Smooth muscle cell (in vitro differentiated cells): ENCODE results near the gene PPP1R2. TPM values are rescaled to one million over a fixed set of nuclear protein-coding genes. Genes with fewer than 3 reads are reported as not detected.

Experiments used
- DNase-seq: peaks from one replicate; lab custom pipeline; 2025; ENCODE audit not compliant: unreplicated experiment; lab: John Stamatoyannopoulos, UW
- H2AFZ ChIP-seq: fragments of 200-600 bp; sonication (generic); 2 replicates; pipeline ENCODE4 v1.6.0; 2016; ENCODE audit warnings: antibody characterized with exemption, low read depth, mild to moderate bottlenecking
- H3F3A ChIP-seq: fragments of 200-600 bp; sonication (generic); 2 replicates; pipeline ENCODE4 v1.6.0; 2017; ENCODE audit warnings: antibody characterized with exemption, low read depth
- H3K27ac ChIP-seq: fragments of 200-600 bp; sonication (generic); 2 replicates; pipeline ENCODE4 v1.5.1; 2016; ENCODE audit warnings: low read depth, mild to moderate bottlenecking
- H3K27me3 ChIP-seq: fragments of 200-600 bp; sonication (generic); 2 replicates; pipeline ENCODE4 v1.6.1; 2016; ENCODE audit warnings: low read depth, mild to moderate bottlenecking
- H3K36me3 ChIP-seq: fragments of 200-600 bp; sonication (generic); 2 replicates; pipeline ENCODE4 v1.5.1; 2016; ENCODE audit warnings: low read depth
- H3K4me1 ChIP-seq: fragments of 200-600 bp; sonication (generic); 2 replicates; pipeline ENCODE4 v1.5.1; 2016; ENCODE audit warnings: low read depth
- H3K4me2 ChIP-seq: fragments of 200-600 bp; sonication (generic); 2 replicates; pipeline ENCODE4 v1.6.0; 2016; ENCODE audit warnings: mild to moderate bottlenecking
- H3K4me3 ChIP-seq: fragments of 200-600 bp; sonication (generic); 2 replicates; pipeline ENCODE4 v1.5.1; 2016; ENCODE audit warnings: mild to moderate bottlenecking
- H3K79me2 ChIP-seq: fragments of 200-600 bp; sonication (generic); 2 replicates; pipeline ENCODE4 v1.6.0; 2016; ENCODE audit warnings: low read depth, mild to moderate bottlenecking
- H3K9ac ChIP-seq: fragments of 200-600 bp; sonication (generic); 2 replicates; pipeline ENCODE4 v1.6.0; 2016; ENCODE audit warnings: low read depth
- H3K9me3 ChIP-seq: fragments of 200-600 bp; sonication (generic); replicated peaks from 2 replicates; pipeline ENCODE4 v1.5.1; 2016; ENCODE audit warnings: low read depth
- H4K20me1 ChIP-seq: fragments of 200-600 bp; sonication (generic); 2 replicates; pipeline ENCODE4 v1.6.0; 2016; ENCODE audit warnings: low read depth
- WGBS: methylation state at CpG from one replicate; pipeline ENCODE4 v1.1.7; 2016; ENCODE audit warnings: low lambda C conversion rate; 5-methylcytosine and 5-hydroxymethylcytosine counted together
- polyA plus RNA-seq: library from polyadenylated mRNA; unstranded; fragments of >200 nt; fragmentation: Nextera tagmentation; extraction: Ambion mirVana; gene quantifications from 2 replicates; pipeline ENCODE4 v1.2.1, GENCODE V29; 2016
- total RNA-seq: library from RNA; depleted of rRNA; stranded (reverse); fragments of >200 nt; gene quantifications from 2 replicates; pipeline ENCODE4 v1.2.3, GENCODE V29; 2014
- TF ChIP-seq, protein P1 (sequence below): fragments of 200-600 bp; sonication (generic); IDR thresholded peaks from 2 replicates; pipeline ENCODE4 v1.5.1; 2017; ENCODE audit warnings: borderline replicate concordance, mild to moderate bottlenecking, antibody characterized with exemption; ENCODE audit not compliant: insufficient read depth, poor library complexity, severe bottlenecking

PPP1R2 gene
- total and polyA plus RNA-seq, 2 experiments from 2014 or later, result 33.4 to 47.5 TPM

- no peak overlapping the region for H3K27ac ChIP-seq
- no peak overlapping the region for H3K4me2 ChIP-seq
- no peaks in the 10 kb centered on the region for H3K79me2 ChIP-seq
These were observed 6.9 kb upstream of the PPP1R2 start for GRCh38 chr3:195549931-195550519.

GRCh38 chr3:195548987-195549386, 5.9 kb upstream of the PPP1R2 start:
- Histone ChIP-seq H3K79me2 (no peaks in the 10 kb centered on the region), H2AFZ (no peak overlapping the region), H3F3A (no peaks in the 10 kb centered on the region), H3K27me3 (no peaks in the 10 kb centered on the region), H3K36me3 (no peaks in the 10 kb centered on the region), H3K9me3 (no peaks in the 10 kb centered on the region), H3K4me1 (no peaks in the 10 kb centered on the region), H4K20me1 (no peaks in the 10 kb centered on the region), H3K9ac (no peak overlapping the region), H3K4me2 (no peak overlapping the region), H3K4me3 (no peak overlapping the region), H3K27ac (no peak overlapping the region)
- TF ChIP-seq, protein P1, sequence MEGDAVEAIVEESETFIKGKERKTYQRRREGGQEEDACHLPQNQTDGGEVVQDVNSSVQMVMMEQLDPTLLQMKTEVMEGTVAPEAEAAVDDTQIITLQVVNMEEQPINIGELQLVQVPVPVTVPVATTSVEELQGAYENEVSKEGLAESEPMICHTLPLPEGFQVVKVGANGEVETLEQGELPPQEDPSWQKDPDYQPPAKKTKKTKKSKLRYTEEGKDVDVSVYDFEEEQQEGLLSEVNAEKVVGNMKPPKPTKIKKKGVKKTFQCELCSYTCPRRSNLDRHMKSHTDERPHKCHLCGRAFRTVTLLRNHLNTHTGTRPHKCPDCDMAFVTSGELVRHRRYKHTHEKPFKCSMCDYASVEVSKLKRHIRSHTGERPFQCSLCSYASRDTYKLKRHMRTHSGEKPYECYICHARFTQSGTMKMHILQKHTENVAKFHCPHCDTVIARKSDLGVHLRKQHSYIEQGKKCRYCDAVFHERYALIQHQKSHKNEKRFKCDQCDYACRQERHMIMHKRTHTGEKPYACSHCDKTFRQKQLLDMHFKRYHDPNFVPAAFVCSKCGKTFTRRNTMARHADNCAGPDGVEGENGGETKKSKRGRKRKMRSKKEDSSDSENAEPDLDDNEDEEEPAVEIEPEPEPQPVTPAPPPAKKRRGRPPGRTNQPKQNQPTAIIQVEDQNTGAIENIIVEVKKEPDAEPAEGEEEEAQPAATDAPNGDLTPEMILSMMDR, result no peak
- DNase-seq, result no peak
- WGBS, result 75% methylated on average over 2 of the region's 2 CpGs

More at GRCh38 chr3:195549931-195550519, 6.9 kb upstream of the PPP1R2 start:
- Histone ChIP-seq H2AFZ (no peak overlapping the region), H3K9me3 (no peaks in the 10 kb centered on the region), H3K27me3 (no peaks in the 10 kb centered on the region), H3K9ac (no peak overlapping the region), H3F3A (no peaks in the 10 kb centered on the region), H3K4me1 (no peaks in the 10 kb centered on the region), H3K36me3 (no peaks in the 10 kb centered on the region), H3K4me3 (no peak overlapping the region), H4K20me1 (no peaks in the 10 kb centered on the region)
- no peak for DNase-seq
- 60% methylated on average over 9 of the region's 9 CpGs for WGBS
- TF ChIP-seq, protein P1, result no peak

- Histone ChIP-seq H3K4me1 (no peaks in the 10 kb centered on the region), H3K4me3 (no peak overlapping the region), H3K27me3 (no peaks in the 10 kb centered on the region), H3K27ac (no peak overlapping the region), H3K4me2 (no peak overlapping the region), H3K9me3 (no peaks in the 10 kb centered on the region), H4K20me1 (no peaks in the 10 kb centered on the region), H3K9ac (no peak overlapping the region), H2AFZ (no peak overlapping the region), H3K36me3 (no peaks in the 10 kb centered on the region), H3F3A (no peaks in the 10 kb centered on the region), H3K79me2 (no peaks in the 10 kb centered on the region)
- TF ChIP-seq, protein P1, result no peak
- DNase-seq, result no peak
These were observed 5.4 kb upstream of the PPP1R2 start for GRCh38 chr3:195548501-195548900.

DNA sequence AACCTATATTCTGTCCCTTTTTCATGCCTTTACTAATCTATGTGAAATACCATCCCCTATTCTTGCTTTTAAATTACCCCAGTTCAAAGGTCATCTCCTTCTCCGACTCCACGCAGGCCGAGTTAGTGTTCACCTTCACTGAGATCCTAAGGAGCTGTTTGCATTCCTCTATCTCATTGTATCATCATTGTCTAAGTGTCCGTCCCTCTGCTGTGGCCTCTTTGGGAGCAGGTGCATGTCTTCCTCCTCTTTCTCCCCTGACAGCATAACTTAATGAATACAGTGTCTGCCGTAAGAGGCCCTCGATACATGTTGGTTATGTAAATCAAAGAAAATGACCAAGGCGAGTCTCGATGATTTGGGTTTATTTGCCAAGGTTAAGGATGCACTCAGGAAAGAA, 4.9 kb upstream of the PPP1R2 start:
- no peak overlapping the region for H3K4me2 ChIP-seq

More for the DNA sequence above, 4.9 kb upstream of the PPP1R2 start:
- 49% methylated on average over 8 of the region's 8 CpGs for WGBS
- Histone ChIP-seq H4K20me1 (no peaks in the 10 kb centered on the region), H3K27ac (no peak overlapping the region), H3K4me1 (no peaks in the 10 kb centered on the region), H3K27me3 (no peaks in the 10 kb centered on the region), H2AFZ (no peak overlapping the region), H3K4me3 (no peak overlapping the region), H3K79me2 (no peaks in the 10 kb centered on the region), H3K9ac (no peak overlapping the region), H3K9me3 (no peaks in the 10 kb centered on the region), H3K36me3 (no peaks in the 10 kb centered on the region), H3F3A (no peaks in the 10 kb centered on the region)
- TF ChIP-seq, protein P1, result no peak
- DNase-seq, result no peak
